Choroid plexus epithelial cell (primary cell): Measurements from ENCODE around the gene HK2.
"Not testable (repeated sequence)": the region's sequence is repeated elsewhere in the genome, so short reads cannot be mapped to it uniquely, and the experiment has no call there.

Experiments
- DNase-seq: peaks from one replicate; pipeline ENCODE4 v3.0.0-alpha.2; 2010; ENCODE audit warnings: low read depth
- H3K4me3 ChIP-seq: 2 replicates; pipeline ENCODE4 v1.5.1; 2011; ENCODE audit warnings: low read depth, mild to moderate bottlenecking, control low read depth, low read length, moderate library complexity
- CTCF ChIP-seq: conservative IDR thresholded peaks from 2 replicates; pipeline ENCODE4 v1.5.1; 2011; ENCODE audit warnings: low read depth, mild to moderate bottlenecking, control low read depth, inconsistent platforms, low read length, moderate library complexity

Gene HK2

GRCh38 chr2:74833418-74834233 lies at the start of gene HK2:
Gene HK2, plus strand, starts transcription at chr2:74834127. Its CDS starts 454 bp downstream, at chr2:74834581.
- TF ChIP-seq CTCF: no peak
- H3K4me3 ChIP-seq: peak within 1 kb of the TSS; percentile 67
- peak; percentile 76 for DNase-seq

- TF ChIP-seq CTCF: no peak
- H3K4me3 ChIP-seq: no peak overlapping the region
- DNase-seq: no peak
Measured at GRCh38 chr2:74789271-74789670, 44.7 kb upstream of the HK2 start.

- H3K4me3 ChIP-seq: no peak overlapping the region
- TF ChIP-seq CTCF: no peak
- DNase-seq: no peak
Measured at GRCh38 chr2:74792282-74792681, 41.6 kb upstream of the HK2 start.

- DNase-seq, H3K4me3 ChIP-seq: not testable (repeated sequence)
Measured at GRCh38 chr2:74794878-74795277, 39.0 kb upstream of the HK2 start.

GRCh38 chr2:74806355-74806839 lies 27.5 kb upstream of the HK2 start:
- DNase-seq: no peak
- H3K4me3 ChIP-seq: no peak overlapping the region
- TF ChIP-seq CTCF: no peak

GRCh38 chr2:74806920-74807319 lies 27.0 kb upstream of the HK2 start:
- no peak for TF ChIP-seq CTCF
- DNase-seq: no peak
- H3K4me3 ChIP-seq: no peak overlapping the region

- DNase-seq: no peak
- TF ChIP-seq CTCF: no peak
- no peak overlapping the region for H3K4me3 ChIP-seq
Measured at GRCh38 chr2:74812787-74813590, 20.9 kb upstream of the HK2 start.
